Measurements from ENCODE around the gene JSRP1.

Gene JSRP1

GRCh38 chr19:2221250-2221831 lies 34.9 kb downstream of the JSRP1 start:
- TF ChIP-seq SPI1 (IDR thresholded peaks at IDR 0.05; ENCODE audit: low read depth, low read length) = no peak
- no peak for TF ChIP-seq PAX5 (IDR thresholded peaks at IDR 0.05; ENCODE audit: insufficient read depth, low read length, severe bottlenecking)
- TF ChIP-seq TAF1 (IDR thresholded peaks at IDR 0.05; ENCODE audit: low read depth, low read length) = no peak
- no peak for TF ChIP-seq POLR2A (IDR thresholded peaks at IDR 0.05; ENCODE audit: low read depth, low read length)
- no peak for TF ChIP-seq POU2F2 (IDR thresholded peaks at IDR 0.05; ENCODE audit: low read depth, low read length)
- no peak for TF ChIP-seq POLR2AphosphoS5 (IDR thresholded peaks at IDR 0.05; ENCODE audit: low read depth, low read length)
- FAIRE-seq (no peak), DNase-seq (ENCODE audit: insufficient read length, low spot score) (no peak)

GRCh38 chr19:2219726-2220125 lies 36.5 kb downstream of the JSRP1 start:
- no peak for FAIRE-seq
- TF ChIP-seq POLR2A (IDR thresholded peaks at IDR 0.05; ENCODE audit: low read depth, low read length) (no peak), POU2F2 (IDR thresholded peaks at IDR 0.05; ENCODE audit: low read depth, low read length) (no peak), PAX5 (IDR thresholded peaks at IDR 0.05; ENCODE audit: insufficient read depth, low read length, severe bottlenecking) (no peak), SPI1 (IDR thresholded peaks at IDR 0.05; ENCODE audit: low read depth, low read length) (no peak), POLR2AphosphoS5 (IDR thresholded peaks at IDR 0.05; ENCODE audit: low read depth, low read length) (no peak), TAF1 (IDR thresholded peaks at IDR 0.05; ENCODE audit: low read depth, low read length) (no peak)
- DNase-seq (ENCODE audit: insufficient read length, low spot score) = no peak

- DNase-seq (ENCODE audit: insufficient read length, low spot score) = no peak
- TF ChIP-seq SPI1 (IDR thresholded peaks at IDR 0.05; ENCODE audit: low read depth, low read length) (no peak), POLR2AphosphoS5 (IDR thresholded peaks at IDR 0.05; ENCODE audit: low read depth, low read length) (no peak), POLR2A (IDR thresholded peaks at IDR 0.05; ENCODE audit: low read depth, low read length) (no peak), POU2F2 (IDR thresholded peaks at IDR 0.05; ENCODE audit: low read depth, low read length) (no peak), PAX5 (IDR thresholded peaks at IDR 0.05; ENCODE audit: insufficient read depth, low read length, severe bottlenecking) (no peak), TAF1 (IDR thresholded peaks at IDR 0.05; ENCODE audit: low read depth, low read length) (no peak)
- FAIRE-seq = no peak
Measured at GRCh38 chr19:2217591-2217990, 38.6 kb downstream of the JSRP1 start.

- TF ChIP-seq PAX5 (IDR thresholded peaks at IDR 0.05; ENCODE audit: insufficient read depth, low read length, severe bottlenecking) (no peak), TAF1 (IDR thresholded peaks at IDR 0.05; ENCODE audit: low read depth, low read length) (no peak)
- DNase-seq (ENCODE audit: insufficient read length, low spot score) (no peak), FAIRE-seq (no peak)
Measured at GRCh38 chr19:2216361-2217225, 39.6 kb downstream of the JSRP1 start.

GRCh38 chr19:2215281-2215751 lies 40.9 kb downstream of the JSRP1 start:
- DNase-seq (ENCODE audit: insufficient read length, low spot score) = no peak
- FAIRE-seq = peak; percentile 35
- TF ChIP-seq POLR2AphosphoS5 (IDR thresholded peaks at IDR 0.05; ENCODE audit: low read depth, low read length) = no peak
- no peak for TF ChIP-seq SPI1 (IDR thresholded peaks at IDR 0.05; ENCODE audit: low read depth, low read length)
- TF ChIP-seq POLR2A (IDR thresholded peaks at IDR 0.05; ENCODE audit: low read depth, low read length) = no peak
- TF ChIP-seq TAF1 (IDR thresholded peaks at IDR 0.05; ENCODE audit: low read depth, low read length) = no peak
- TF ChIP-seq POU2F2 (IDR thresholded peaks at IDR 0.05; ENCODE audit: low read depth, low read length) = no peak
- TF ChIP-seq PAX5 (IDR thresholded peaks at IDR 0.05; ENCODE audit: insufficient read depth, low read length, severe bottlenecking) = no peak

GRCh38 chr19:2214251-2214650 lies 42.0 kb downstream of the JSRP1 start:
- no peak for DNase-seq (ENCODE audit: insufficient read length, low spot score)
- TF ChIP-seq PAX5 (IDR thresholded peaks at IDR 0.05; ENCODE audit: insufficient read depth, low read length, severe bottlenecking) (no peak), POLR2A (IDR thresholded peaks at IDR 0.05; ENCODE audit: low read depth, low read length) (no peak), POU2F2 (IDR thresholded peaks at IDR 0.05; ENCODE audit: low read depth, low read length) (no peak), SPI1 (IDR thresholded peaks at IDR 0.05; ENCODE audit: low read depth, low read length) (no peak), POLR2AphosphoS5 (IDR thresholded peaks at IDR 0.05; ENCODE audit: low read depth, low read length) (no peak), TAF1 (IDR thresholded peaks at IDR 0.05; ENCODE audit: low read depth, low read length) (no peak)
- no peak for FAIRE-seq

- TF ChIP-seq POLR2A (IDR thresholded peaks at IDR 0.05; ENCODE audit: low read depth, low read length) (no peak), POU2F2 (IDR thresholded peaks at IDR 0.05; ENCODE audit: low read depth, low read length) (no peak), SPI1 (IDR thresholded peaks at IDR 0.05; ENCODE audit: low read depth, low read length) (no peak), TAF1 (IDR thresholded peaks at IDR 0.05; ENCODE audit: low read depth, low read length) (no peak), PAX5 (IDR thresholded peaks at IDR 0.05; ENCODE audit: insufficient read depth, low read length, severe bottlenecking) (no peak), POLR2AphosphoS5 (IDR thresholded peaks at IDR 0.05; ENCODE audit: low read depth, low read length) (no peak)
- DNase-seq (ENCODE audit: insufficient read length, low spot score) = no peak
- FAIRE-seq = no peak
Measured at GRCh38 chr19:2213799-2214198, 42.4 kb downstream of the JSRP1 start.

GRCh38 chr19:2212861-2213711 lies 43.1 kb downstream of the JSRP1 start:
- TF ChIP-seq POU2F2 (IDR thresholded peaks at IDR 0.05; ENCODE audit: low read depth, low read length) = no peak
- TF ChIP-seq POLR2AphosphoS5 (IDR thresholded peaks at IDR 0.05; ENCODE audit: low read depth, low read length) = no peak
- no peak for TF ChIP-seq POLR2A (IDR thresholded peaks at IDR 0.05; ENCODE audit: low read depth, low read length)
- no peak for TF ChIP-seq TAF1 (IDR thresholded peaks at IDR 0.05; ENCODE audit: low read depth, low read length)
- TF ChIP-seq PAX5 (IDR thresholded peaks at IDR 0.05; ENCODE audit: insufficient read depth, low read length, severe bottlenecking) = no peak
- no peak for TF ChIP-seq SPI1 (IDR thresholded peaks at IDR 0.05; ENCODE audit: low read depth, low read length)
- DNase-seq (ENCODE audit: insufficient read length, low spot score) (no peak), FAIRE-seq (no peak)

Data from GM12891 (cell line).